Retinal pigment epithelial cell (primary cell): ENCODE results near the gene ZRANB2.

ENCODE experiments used
- DNase-seq: peaks from one replicate; pipeline ENCODE4 v3.0.0-alpha.2; 2010; ENCODE audit warnings: low read depth
- H3K4me3 ChIP-seq: 2 replicates; pipeline ENCODE4 v1.5.1; 2011; ENCODE audit warnings: mild to moderate bottlenecking, low read length, control low read depth, moderate library complexity
- CTCF ChIP-seq: conservative IDR thresholded peaks from 2 replicates; pipeline ENCODE4 v1.5.1; 2011; ENCODE audit warnings: low read depth, low read length, control low read depth, inconsistent platforms

Gene ZRANB2

GRCh38 chr1:71087713-71088112, 6.9 kb upstream of the ZRANB2 start:
- TF ChIP-seq CTCF = no peak
- no peak overlapping the region for H3K4me3 ChIP-seq
- DNase-seq = no peak

- DNase-seq = no peak
These were observed 6.2 kb upstream of the ZRANB2 start for GRCh38 chr1:71087060-71087459.

GRCh38 chr1:71086331-71086730, 5.5 kb upstream of the ZRANB2 start:
- H3K4me3 ChIP-seq = no peak overlapping the region
- TF ChIP-seq CTCF = no peak
- DNase-seq = no peak

More at GRCh38 chr1:71087060-71087459, 6.2 kb upstream of the ZRANB2 start:
- no peak overlapping the region for H3K4me3 ChIP-seq
- peak; percentile 21 for TF ChIP-seq CTCF

- no peak overlapping the region for H3K4me3 ChIP-seq
- no peak for DNase-seq
- TF ChIP-seq CTCF = no peak
These were observed 2.4 kb upstream of the ZRANB2 start for GRCh38 chr1:71083271-71083670.

- no peak for DNase-seq
- TF ChIP-seq CTCF = no peak
- peak overlapping the region; percentile 99 for H3K4me3 ChIP-seq
These were observed 854 bp upstream of the ZRANB2 start for GRCh38 chr1:71081697-71082080.

- no peak for TF ChIP-seq CTCF
- H3K4me3 ChIP-seq = peak overlapping the region; percentile 99
- no peak for DNase-seq
These were observed 551 bp downstream of the ZRANB2 start for GRCh38 chr1:71080230-71080738.

GRCh38 chr1:71074681-71075080, 6.2 kb downstream of the ZRANB2 start:
- no peak for TF ChIP-seq CTCF
- DNase-seq = no peak

More at GRCh38 chr1:71074681-71075080, 6.2 kb downstream of the ZRANB2 start:
- H3K4me3 ChIP-seq = no peak overlapping the region
